Keratinocyte (primary cell): ENCODE measurements around the gene ESRP2. TPM values are rescaled to one million over a fixed set of nuclear protein-coding genes. Genes with fewer than 3 reads are reported as not detected.

Experiments
- DNase-seq: peaks from one replicate; pipeline ENCODE4 v3.0.0-alpha.2; 2011; ENCODE audit warnings: low read depth, missing footprints, low spot score
- FAIRE-seq: peaks from 2 replicates; lab custom pipeline; 2011; peaks lifted over from hg19 to GRCh38; lab: Jason Lieb, UNC
- H2AFZ ChIP-seq: 2 replicates; pipeline ENCODE4 v1.6.0; 2012; ENCODE audit warnings: low read length, control low read depth, inconsistent platforms; ENCODE audit not compliant: control insufficient read depth
- H3K27ac ChIP-seq: 2 replicates; pipeline ENCODE4 v1.5.1; 2011; ENCODE audit warnings: low read length; ENCODE audit not compliant: control insufficient read depth, insufficient read depth
- H3K27me3 ChIP-seq: 3 replicates; pipeline ENCODE4 v1.6.0; 2011; ENCODE audit warnings: low read length; ENCODE audit not compliant: control insufficient read depth, insufficient read depth; ENCODE audit errors: extremely low read depth
- H3K36me3 ChIP-seq, 2 experiments: 2 replicates in 1 of 2; 3 replicates in 1 of 2; pipeline ENCODE4 v1.5.1; 2011; ENCODE audit warnings: low read length in 2 of 2, mild to moderate bottlenecking in 1 of 2; ENCODE audit not compliant: control insufficient read depth in 2 of 2, insufficient read depth in 2 of 2; ENCODE audit errors: extremely low read depth in 1 of 2
- H3K4me1 ChIP-seq: 3 replicates; pipeline ENCODE4 v1.5.1; 2011; ENCODE audit warnings: low read length; ENCODE audit not compliant: control insufficient read depth, insufficient read depth; ENCODE audit errors: extremely low read depth
- H3K4me2 ChIP-seq: 3 replicates; pipeline ENCODE4 v1.6.0; 2011; ENCODE audit warnings: low read depth, low read length; ENCODE audit not compliant: control insufficient read depth, insufficient read depth; ENCODE audit errors: extremely low read depth
- H3K4me3 ChIP-seq, 3 experiments: fragments of 200-600 bp in 1 of 3; sonication (generic) in 1 of 3; 2 replicates in 2 of 3; 3 replicates in 1 of 3; pipeline ENCODE4 v1.5.1; 2011 to 2016; ENCODE audit warnings: low read length in 3 of 3, mild to moderate bottlenecking in 3 of 3, control low read depth in 2 of 3, inconsistent platforms in 1 of 3, low read depth in 1 of 3, mixed read lengths in 1 of 3, mixed run types in 1 of 3, moderate library complexity in 1 of 3; ENCODE audit not compliant: control insufficient read depth in 2 of 3, insufficient read depth in 2 of 3; ENCODE audit errors: extremely low read depth in 1 of 3
- H3K79me2 ChIP-seq: 2 replicates; pipeline ENCODE4 v1.6.0; 2012; ENCODE audit warnings: low read length; ENCODE audit not compliant: control insufficient read depth, insufficient read depth
- H3K9ac ChIP-seq: 3 replicates; pipeline ENCODE4 v1.6.0; 2011; ENCODE audit warnings: low read length; ENCODE audit not compliant: control insufficient read depth, insufficient read depth; ENCODE audit errors: extremely low read depth
- H3K9me1 ChIP-seq: 3 replicates; pipeline ENCODE4 v1.6.0; 2011; ENCODE audit warnings: low read length; ENCODE audit not compliant: control insufficient read depth, insufficient read depth; ENCODE audit errors: extremely low read depth
- H3K9me3 ChIP-seq: 2 replicates; pipeline ENCODE4 v1.5.1; 2012; ENCODE audit warnings: low read depth, low read length; ENCODE audit not compliant: control insufficient read depth
- H4K20me1 ChIP-seq: 3 replicates; pipeline ENCODE4 v1.6.0; 2011; ENCODE audit warnings: low read length; ENCODE audit not compliant: control insufficient read depth, insufficient read depth; ENCODE audit errors: extremely low read depth
- EZH2 ChIP-seq: IDR thresholded peaks from one replicate; pipeline ENCODE4 v1.6.1; 2012; ENCODE audit warnings: inconsistent platforms, mild to moderate bottlenecking, low read length, moderate library complexity
- dilution Hi-C: fragments of 300-500 bp; cut with MboI; formaldehyde crosslinking; loops from one replicate; pipeline ENCODE4 v1.7.0; 2020; ENCODE audit warnings: low sequenced_read_pairs; ENCODE audit not compliant: extremely low pct_ligation_motif_present
- polyA plus RNA-seq, 5 experiments: library from polyadenylated mRNA; depleted of rRNA in 3 of 5; stranded (reverse) in 3 of 5; stranded (forward) in 1 of 5; unstranded in 1 of 5; fragments of >200 nt; gene quantifications; 1 replicate in 1 of 5; 2 replicates in 3 of 5; 3 replicates in 1 of 5; pipeline versions ENCODE4 v1.2.1 to v1.2.3, GENCODE V29; 2011 to 2012; ENCODE audit warnings: missing spikeins in 2 of 5, low read depth in 1 of 5, low replicate concordance in 1 of 5
- TF ChIP-seq, protein P1 (sequence below), 3 experiments: IDR thresholded peaks in 1 of 3; conservative IDR thresholded peaks in 1 of 3; optimal IDR thresholded peaks in 1 of 3; 2 replicates in 2 of 3; 3 replicates in 1 of 3; pipeline versions ENCODE3 to v1.5.1; 2011; ENCODE audit warnings: low read length in 3 of 3, mild to moderate bottlenecking in 3 of 3, moderate library complexity in 2 of 3, control low read depth in 1 of 3, inconsistent platforms in 1 of 3; ENCODE audit not compliant: insufficient read depth in 2 of 3; ENCODE audit errors: extremely low read depth in 1 of 3

Gene ESRP2
- polyA plus RNA-seq, 1 donor (not counting 4 experiments of a cell fraction or from before 2014, with no cell fraction given), result 39.2 TPM

DNA sequence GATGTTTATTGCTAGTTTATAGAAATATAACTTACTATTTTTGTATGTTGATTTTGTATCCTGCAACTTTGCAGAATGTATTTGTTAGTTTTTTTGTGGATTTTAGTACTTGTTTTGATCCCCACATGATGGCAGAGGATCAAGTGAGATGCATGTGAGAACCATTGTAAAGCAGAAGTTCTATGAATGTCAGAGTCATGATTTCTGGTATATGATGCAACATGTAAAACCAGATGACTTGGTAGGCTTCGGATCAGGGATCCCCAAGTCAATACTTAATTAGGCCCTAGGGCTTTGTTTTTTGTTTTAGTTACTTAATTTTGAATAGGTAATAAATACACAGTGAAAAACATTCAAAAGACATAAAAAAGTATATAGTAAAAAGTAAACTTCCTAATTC, 45.8 kb downstream of the ESRP2 start:
- H3K27ac ChIP-seq, result no peak overlapping the region
- no peak overlapping the region for H2AFZ ChIP-seq
- no peaks in the 10 kb centered on the region for H3K9me3 ChIP-seq
- no peaks in the 10 kb centered on the region for H3K4me1 ChIP-seq
- dilution Hi-C loops, result no loop called here
- H3K4me3 ChIP-seq, result no peak overlapping the region
- DNase-seq, result no peak
- no peaks in the 10 kb centered on the region for H3K9me1 ChIP-seq
- no peaks in the 10 kb centered on the region for H3K79me2 ChIP-seq
- no peaks in the 10 kb centered on the region for H3K27me3 ChIP-seq
- H3K4me2 ChIP-seq, result no peak overlapping the region
- peaks cover 3 to 7% of the 10 kb centered on the region in 2 experiments for H3K36me3 ChIP-seq
- FAIRE-seq, result no peak
- no peaks in the 10 kb centered on the region for H4K20me1 ChIP-seq
- H3K9ac ChIP-seq, result no peak overlapping the region
- TF ChIP-seq EZH2, result no peak
- TF ChIP-seq, protein P1, sequence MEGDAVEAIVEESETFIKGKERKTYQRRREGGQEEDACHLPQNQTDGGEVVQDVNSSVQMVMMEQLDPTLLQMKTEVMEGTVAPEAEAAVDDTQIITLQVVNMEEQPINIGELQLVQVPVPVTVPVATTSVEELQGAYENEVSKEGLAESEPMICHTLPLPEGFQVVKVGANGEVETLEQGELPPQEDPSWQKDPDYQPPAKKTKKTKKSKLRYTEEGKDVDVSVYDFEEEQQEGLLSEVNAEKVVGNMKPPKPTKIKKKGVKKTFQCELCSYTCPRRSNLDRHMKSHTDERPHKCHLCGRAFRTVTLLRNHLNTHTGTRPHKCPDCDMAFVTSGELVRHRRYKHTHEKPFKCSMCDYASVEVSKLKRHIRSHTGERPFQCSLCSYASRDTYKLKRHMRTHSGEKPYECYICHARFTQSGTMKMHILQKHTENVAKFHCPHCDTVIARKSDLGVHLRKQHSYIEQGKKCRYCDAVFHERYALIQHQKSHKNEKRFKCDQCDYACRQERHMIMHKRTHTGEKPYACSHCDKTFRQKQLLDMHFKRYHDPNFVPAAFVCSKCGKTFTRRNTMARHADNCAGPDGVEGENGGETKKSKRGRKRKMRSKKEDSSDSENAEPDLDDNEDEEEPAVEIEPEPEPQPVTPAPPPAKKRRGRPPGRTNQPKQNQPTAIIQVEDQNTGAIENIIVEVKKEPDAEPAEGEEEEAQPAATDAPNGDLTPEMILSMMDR (optimal IDR thresholded peaks at IDR 0.05 in 1 of 3, IDR thresholded peaks at IDR 0.05 in 1 of 3, conservative IDR thresholded peaks at IDR 0.05 in 1 of 3; ENCODE audit: extremely low read depth in 1 of 3, insufficient read depth in 2 of 3, low read length in 3 of 3), result no peak

DNA sequence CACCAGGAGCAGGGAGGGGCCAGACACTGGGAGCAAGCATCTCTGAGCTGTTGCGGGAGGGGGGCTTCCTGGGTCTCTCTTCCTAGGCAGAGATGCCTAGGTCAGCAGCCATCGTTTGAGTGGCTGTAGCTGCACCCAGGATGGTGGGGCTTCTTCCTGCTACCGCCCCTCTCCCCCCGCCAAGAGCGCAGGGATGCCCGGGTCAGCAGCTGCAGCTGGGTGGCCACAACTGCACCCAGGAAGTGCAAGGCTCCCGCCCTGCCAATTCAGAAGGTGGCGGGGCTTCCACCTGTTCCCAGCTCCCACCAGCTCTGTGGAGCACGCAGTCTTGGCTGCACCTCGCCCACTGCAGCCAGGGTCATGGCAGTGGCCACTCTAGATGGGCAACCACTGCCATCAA, 47.8 kb downstream of the ESRP2 start:
- TF ChIP-seq, protein P1 (optimal IDR thresholded peaks at IDR 0.05 in 1 of 3, IDR thresholded peaks at IDR 0.05 in 1 of 3, conservative IDR thresholded peaks at IDR 0.05 in 1 of 3; ENCODE audit: extremely low read depth in 1 of 3, insufficient read depth in 2 of 3, low read length in 3 of 3), result no peak
- TF ChIP-seq EZH2, result no peak
- Histone ChIP-seq H3K79me2 (no peaks in the 10 kb centered on the region), H4K20me1 (no peaks in the 10 kb centered on the region), H3K36me3 (peaks cover 3 to 7% of the 10 kb centered on the region in 2 experiments), H3K9me3 (no peaks in the 10 kb centered on the region), H3K27me3 (no peaks in the 10 kb centered on the region), H3K27ac (no peak overlapping the region), H3K4me2 (no peak overlapping the region), H2AFZ (no peak overlapping the region), H3K9me1 (no peaks in the 10 kb centered on the region), H3K4me1 (no peaks in the 10 kb centered on the region), H3K4me3 (no peak overlapping the region), H3K9ac (no peak overlapping the region)
- dilution Hi-C loops, result no loop called here
- no peak for DNase-seq
- no peak for FAIRE-seq
